Measurements from ENCODE around the gene DISP1. TPM values are rescaled to one million over a fixed set of nuclear protein-coding genes. Genes with fewer than 3 reads are reported as not detected.

DISP1 gene
- total and polyA plus RNA-seq, 10 of the 15 experiments (the other 5 are each of a cell fraction or from before 2014, with no cell fraction given) = 0.11 to 1.4 (median 0.72) TPM

GRCh38 chr1:222781251-222781650 lies 33.6 kb upstream of the DISP1 start:
- H3K9ac ChIP-seq (ENCODE audit: control insufficient read depth, insufficient read depth, low read length) = no peak overlapping the region
- H3K4me2 ChIP-seq (ENCODE audit: control insufficient read depth, insufficient read depth) = no peak overlapping the region
- H3K9me3 ChIP-seq (replicated peaks; ENCODE audit: control insufficient read depth, insufficient read depth, low read length) = no peaks in the 10 kb centered on the region
- H3K27me3 ChIP-seq (replicated peaks in 1 of 2; ENCODE audit: control insufficient read depth in 2 of 2, insufficient read depth in 2 of 2, low read length in 1 of 2) = peaks cover 0 to 2% of the 10 kb centered on the region in 2 experiments; a peak in 2 of 4 replicates
- FAIRE-seq = no peak
- in situ Hi-C loops (cut with MboI) = no loop called here
- ATAC-seq = peak; percentile 55; the same call in 2 of the 3 replicates
- no peaks in the 10 kb centered on the region for H3K36me3 ChIP-seq (ENCODE audit: control insufficient read depth in 2 of 2, insufficient read depth in 2 of 2, low read length in 1 of 2)
- H3K4me3 ChIP-seq = no peak overlapping the region
- WGBS (ENCODE audit: insufficient coverage, insufficient replicate concordance, low lambda C conversion rate, missing lambda C conversion rate) = 12% methylated on average over 4 of the region's 4 CpGs
- H4K20me1 ChIP-seq (ENCODE audit: control insufficient read depth, insufficient read depth) = no peaks in the 10 kb centered on the region
- SMC1A ChIA-PET (ENCODE audit: uncharacterized antibody, unreplicated experiment) = interaction anchor here (0.7 to 0.9 kb wide), 2 partner anchors 32 to 42 kb away, joined by 3 read pairs; no protein-coding TSS in a partner anchor
- POLR2A ChIA-PET = no interaction called here
- no TSS peak for BruUV-seq (replicated peaks)
- no peaks in the 10 kb centered on the region; the same call in 1 of the 2 replicates for H3K4me1 ChIP-seq (ENCODE audit: control insufficient read depth, insufficient read depth, low read length)
- DNase-seq (ENCODE audit: low read depth, low spot score) = no peak
- no peak overlapping the region for H3K27ac ChIP-seq (ENCODE audit: control insufficient read depth, insufficient read depth)
- no peak for TF ChIP-seq SUPT20H (IDR thresholded peaks at IDR 0.05; ENCODE audit: borderline replicate concordance, control insufficient read depth, low read depth, low read length)
- no peak for TF ChIP-seq HDGF (IDR thresholded peaks at IDR 0.05)
- no peak for TF ChIP-seq MTA2 (IDR thresholded peaks at IDR 0.05; ENCODE audit: low read depth)
- TF ChIP-seq POLR2A (IDR thresholded peaks at IDR 0.05; ENCODE audit: low read depth, low read length) = no peak
- no peak for TF ChIP-seq IRF4 (IDR thresholded peaks at IDR 0.05; ENCODE audit: low read depth, low read length)
- no peak for TF ChIP-seq NFYA (IDR thresholded peaks at IDR 0.05; ENCODE audit: borderline replicate concordance, low read depth, low read length)
- no peak for TF ChIP-seq CBX5 (IDR thresholded peaks at IDR 0.05; ENCODE audit: low read depth)
- TF ChIP-seq CREM (IDR thresholded peaks at IDR 0.05; ENCODE audit: low read depth) = no peak
- no peak for TF ChIP-seq ZNF207 (IDR thresholded peaks at IDR 0.05; ENCODE audit: borderline replicate concordance)
- TF ChIP-seq KLF5 (IDR thresholded peaks at IDR 0.05; ENCODE audit: partially characterized antibody) = no peak
- no peak for TF ChIP-seq RFX5 (IDR thresholded peaks at IDR 0.05; ENCODE audit: low read depth, low read length)
- no peak for TF ChIP-seq PAX5 (IDR thresholded peaks at IDR 0.05; ENCODE audit: borderline replicate concordance, low read depth, low read length)
- no peak overlapping the region for H2AFZ ChIP-seq (ENCODE audit: control insufficient read depth, low read depth, low read length)
- CTCF ChIA-PET = interaction anchor here (1.6 kb wide), 1 partner anchor 8 kb away, joined by 3 read pairs; no protein-coding TSS in a partner anchor
- intact Hi-C loops (cut with micrococcal nuclease; ENCODE audit: unreplicated experiment) = no loop called here
- H3K79me2 ChIP-seq (ENCODE audit: control insufficient read depth, insufficient read depth, low read length) = no peaks in the 10 kb centered on the region
- RAD21 ChIA-PET (ENCODE audit: unreplicated experiment) = no interaction called here

Data from GM12878 (cell line).